CD4-positive, alpha-beta T cell treated with Interleukin-6 for 4 hours (primary cell): ENCODE data around the gene OMA1.
"Not testable (repeated sequence)": the region's sequence is repeated elsewhere in the genome, so short reads cannot be mapped to it uniquely, and the experiment has no call there.

Experiments
- DNase-seq: peaks from one replicate; pipeline ENCODE4 v3.0.0-alpha.2; 2020; ENCODE audit warnings: mixed read lengths

OMA1 gene

DNA sequence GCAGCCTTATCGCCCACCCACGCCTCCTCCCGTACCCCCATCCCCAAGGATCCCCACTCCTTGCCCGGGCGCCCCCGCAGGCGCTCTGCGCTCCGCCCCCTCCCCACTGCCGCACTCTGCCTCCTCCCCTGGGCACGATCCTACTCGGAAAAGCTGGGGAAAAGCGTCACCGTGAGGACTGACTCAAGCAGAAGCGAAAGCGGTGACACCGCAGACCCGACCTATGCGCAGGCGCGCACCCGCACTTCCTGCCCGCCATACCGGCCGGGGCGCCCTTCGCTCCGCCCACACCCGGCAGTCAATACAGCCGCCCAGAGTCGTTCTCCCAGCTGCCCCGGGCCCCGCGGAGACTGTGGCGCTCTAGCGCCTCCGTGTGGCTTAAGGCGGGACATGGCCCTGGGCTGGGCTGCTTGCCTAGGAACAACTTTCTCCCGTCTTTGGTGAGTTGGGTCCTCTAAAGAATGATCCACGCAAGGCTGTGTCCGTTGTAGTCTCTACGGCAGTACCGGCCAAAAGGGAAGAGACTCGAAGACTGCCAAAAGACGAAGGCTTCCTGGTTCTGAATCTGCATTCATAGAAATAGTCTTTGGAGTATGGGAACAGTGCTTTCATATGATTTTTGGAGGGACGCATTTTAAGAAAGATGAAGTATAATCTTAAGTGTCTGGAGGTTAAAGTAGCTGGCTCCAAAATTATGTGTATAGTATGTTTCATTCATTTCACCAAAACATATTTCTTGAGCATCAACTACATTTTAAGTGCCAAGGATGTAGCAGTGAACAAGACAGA, at the start of gene OMA1:
Gene OMA1, minus strand, starts transcription at position 207 of the 789 bp plus-strand sequence. CDS start 7,432 bp downstream, outside the sequence.
- peak; percentile 98 for DNase-seq

- DNase-seq = no peak
Observed at GRCh38 chr1:58594546-58594945, 48.0 kb upstream of the OMA1 start.

- DNase-seq = no peak
Observed at GRCh38 chr1:58592522-58593134, 46.1 kb upstream of the OMA1 start.

DNA sequence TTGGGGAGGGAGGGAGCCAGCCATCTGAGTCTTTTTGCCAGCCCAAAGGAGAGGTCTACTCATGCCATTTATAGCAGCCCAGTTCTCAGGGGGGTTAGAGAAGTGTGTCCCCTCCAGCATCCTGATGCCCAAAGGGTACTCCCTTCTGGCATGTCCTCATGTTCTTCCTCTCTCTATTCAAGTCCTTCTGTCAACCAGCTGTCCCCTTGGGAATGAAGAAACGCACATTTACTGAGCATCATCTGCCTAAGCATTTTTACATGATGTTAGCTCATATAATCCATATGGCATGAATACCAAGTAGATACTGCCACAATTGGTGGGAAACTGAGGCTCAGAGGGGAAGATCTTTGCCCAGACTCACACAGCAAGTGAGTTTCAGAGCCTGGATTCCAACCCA, 45.3 kb upstream of the OMA1 start:
- no peak for DNase-seq

DNA sequence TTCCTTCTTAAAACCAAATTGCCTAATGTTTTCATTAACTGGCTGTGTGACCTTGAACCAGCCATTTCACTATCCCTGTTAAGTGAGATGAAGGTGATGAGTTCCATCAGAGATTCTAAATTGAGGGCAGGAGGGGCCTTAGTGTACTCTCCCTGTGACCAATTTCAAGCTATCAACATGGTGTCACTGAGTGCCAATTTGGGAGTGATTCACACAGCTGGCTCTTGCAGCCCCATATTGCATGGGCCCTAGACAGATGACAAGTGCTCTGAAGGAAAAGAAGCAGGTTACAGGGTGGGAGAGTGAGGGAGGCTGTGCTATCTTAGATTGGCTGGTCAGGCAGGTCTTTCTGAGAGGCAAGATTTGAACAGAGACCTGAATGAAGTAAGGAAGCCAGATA, 43.5 kb upstream of the OMA1 start:
- DNase-seq = no peak

DNA sequence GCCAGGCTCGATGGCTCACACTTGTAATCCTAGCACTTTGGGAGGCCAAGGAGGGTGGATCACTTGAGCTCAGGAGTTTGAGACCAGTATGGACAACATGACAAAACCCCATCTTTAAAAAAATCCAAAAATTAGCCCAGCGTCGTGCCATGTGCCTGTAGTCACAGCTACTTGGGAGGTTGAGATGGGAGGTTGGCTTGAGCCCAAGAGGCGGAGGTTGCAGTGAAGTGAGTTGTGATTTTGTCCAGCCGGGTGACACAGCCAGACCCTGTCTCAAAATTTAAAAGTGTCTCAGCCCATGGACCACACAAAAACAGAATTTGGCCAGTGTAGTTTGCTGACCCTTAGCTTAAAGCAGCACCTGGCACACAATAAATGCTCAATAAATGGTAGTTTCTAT, 41.9 kb upstream of the OMA1 start:
- DNase-seq = no peak

GRCh38 chr1:58587667-58588066, 41.1 kb upstream of the OMA1 start:
- no peak for DNase-seq

GRCh38 chr1:58586271-58586670, 39.7 kb upstream of the OMA1 start:
- no peak for DNase-seq

- no peak for DNase-seq
Observed at GRCh38 chr1:58585581-58586151, 39.1 kb upstream of the OMA1 start.

DNA sequence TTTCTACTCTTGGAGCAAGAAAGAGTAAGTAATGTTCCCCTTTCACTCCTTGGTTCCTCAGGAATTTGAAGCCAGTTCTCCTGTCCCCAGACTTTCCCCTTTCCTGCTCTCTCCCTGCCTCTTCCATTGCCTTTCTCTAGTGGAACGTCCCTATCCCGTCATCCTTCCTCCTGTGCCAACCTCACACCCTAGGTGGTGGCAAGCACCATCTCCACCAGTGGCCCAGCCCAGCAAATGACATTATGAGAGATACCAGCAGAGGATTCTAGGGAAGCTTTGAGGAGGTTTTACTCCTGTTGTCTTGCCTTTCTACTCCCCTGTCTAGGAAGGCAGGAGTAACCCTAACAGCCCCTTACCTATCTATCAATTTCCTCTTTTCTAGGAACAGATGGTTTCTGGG, 38.6 kb upstream of the OMA1 start:
- DNase-seq = no peak

DNA sequence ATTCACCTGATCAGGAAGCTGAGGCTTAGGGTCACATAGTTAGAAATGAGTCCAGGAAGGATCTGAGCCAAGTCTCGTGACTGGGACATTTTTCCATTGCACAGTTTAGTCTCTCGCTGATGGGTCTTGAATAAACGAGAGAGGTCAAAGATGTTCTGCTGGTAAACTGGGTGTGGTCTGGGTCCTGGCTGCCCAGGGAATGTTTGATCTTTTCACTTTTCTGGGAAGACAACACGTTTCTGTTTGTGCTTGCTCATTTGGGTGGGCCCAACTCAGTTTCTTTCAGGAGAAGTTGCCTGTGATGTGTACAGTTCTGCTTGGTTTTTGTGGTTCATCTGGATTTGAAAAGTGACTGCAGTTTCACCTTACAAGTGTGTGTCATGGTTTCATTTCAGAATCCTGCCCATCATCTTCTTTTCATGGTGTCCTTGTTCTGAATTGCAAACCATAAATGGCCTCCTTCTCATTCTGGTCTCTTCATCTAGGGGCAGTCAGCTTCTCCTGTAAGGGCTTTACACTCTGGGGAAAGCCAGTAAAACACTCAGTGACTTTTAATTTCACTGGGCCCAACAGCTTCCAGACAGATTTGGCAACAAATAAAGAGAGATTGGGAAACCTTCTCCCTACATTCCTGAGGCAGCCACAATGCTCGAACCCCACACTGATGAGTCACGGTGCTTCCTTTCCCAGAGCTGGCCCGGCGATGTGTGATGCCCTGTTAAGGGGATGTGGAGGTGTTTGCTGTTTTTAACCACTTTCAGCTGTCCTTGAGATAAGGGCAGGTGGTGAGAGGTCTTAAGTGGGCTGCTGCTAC, 37.8 kb upstream of the OMA1 start:
- DNase-seq = no peak

DNA sequence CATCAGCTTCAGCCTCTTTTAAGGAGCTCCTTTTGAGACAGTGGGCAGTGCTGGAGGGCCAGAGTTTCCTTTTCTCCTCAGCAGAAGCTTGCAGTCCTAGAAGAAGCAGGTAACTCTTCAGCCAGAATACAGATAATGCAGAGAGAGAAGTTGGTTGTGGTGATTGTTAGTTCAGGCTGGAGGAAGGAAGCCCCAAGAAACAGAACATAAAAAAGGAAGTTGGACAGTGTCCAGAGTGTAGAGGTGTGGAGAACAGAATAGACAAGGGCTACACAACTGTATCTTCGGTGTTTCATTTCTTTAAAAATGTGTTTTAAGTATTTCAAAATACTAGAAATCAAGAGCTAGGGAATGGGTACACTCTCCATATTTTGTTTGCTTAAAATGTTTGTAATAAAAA, 37.0 kb upstream of the OMA1 start:
- DNase-seq = no peak

DNA sequence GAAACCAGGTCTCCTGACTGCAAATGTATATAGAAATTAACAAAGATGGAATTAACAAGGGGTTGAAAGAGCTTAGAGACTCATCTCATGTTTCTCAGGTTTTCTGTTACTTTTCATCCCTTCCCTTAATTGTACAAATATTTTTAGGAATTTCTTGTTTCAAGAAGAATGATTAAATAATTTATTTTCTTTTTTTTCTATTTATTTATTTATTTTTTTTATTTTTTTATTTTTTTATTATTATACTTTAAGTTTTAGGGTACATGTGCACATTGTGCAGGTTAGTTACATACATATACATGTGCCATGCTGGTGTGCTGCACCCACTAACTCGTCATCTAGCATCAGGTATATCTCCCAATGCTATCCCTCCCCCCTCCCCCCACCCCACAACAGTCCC, 35.6 kb upstream of the OMA1 start:
- DNase-seq = not testable (repeated sequence)

DNA sequence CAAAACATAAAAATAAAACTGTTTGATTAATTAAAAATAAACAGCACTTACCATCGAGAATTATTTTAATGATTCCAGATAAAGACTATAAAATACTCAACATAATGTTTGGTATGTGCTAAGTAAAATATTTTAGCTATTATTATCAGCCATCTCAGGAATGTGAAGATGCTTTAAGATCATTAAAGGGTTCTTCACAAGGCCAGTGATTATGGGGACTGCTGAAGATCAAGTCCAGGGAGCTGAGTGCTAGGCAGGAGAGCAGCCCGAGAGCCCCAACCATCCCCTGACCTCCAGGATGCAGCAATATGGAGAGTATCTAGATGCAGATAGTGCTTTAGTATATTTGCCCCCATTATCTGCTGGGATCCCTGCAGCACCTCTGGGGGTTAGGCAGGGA, 35.1 kb upstream of the OMA1 start:
- no peak for DNase-seq

GRCh38 chr1:58580186-58580585, 33.7 kb upstream of the OMA1 start:
- DNase-seq = no peak

GRCh38 chr1:58577654-58578030, 31.1 kb upstream of the OMA1 start:
- no peak for DNase-seq

GRCh38 chr1:58576727-58577653, 30.5 kb upstream of the OMA1 start, which contains the start of gene TACSTD2:
Gene TACSTD2 (minus strand): TSS chr1:58577252. CDS start chr1:58577156, 96 bp downstream.
- DNase-seq = no peak

- DNase-seq = peak; percentile 4
Observed at GRCh38 chr1:58576325-58576726, 29.8 kb upstream of the OMA1 start.

- no peak for DNase-seq
Observed at GRCh38 chr1:58575551-58576324, 29.2 kb upstream of the OMA1 start.

GRCh38 chr1:58574816-58575215, 28.3 kb upstream of the OMA1 start:
- no peak for DNase-seq
